BJ (cell line): Measurements from ENCODE around the gene OPA3. TPM values are rescaled to one million over a fixed set of nuclear protein-coding genes. Genes with fewer than 3 reads are reported as not detected.

Source experiments
- CTCF ChIA-PET: fragments of 350-600 bp; formaldehyde crosslinking; extraction: SDS; loops from one replicate; lab custom pipeline; 2021; ENCODE audit warnings: antibody characterized with exemption, inconsistent platforms; lab: Yijun Ruan, JAX
- POLR2A ChIA-PET: fragments of 300-600 bp; sonication (Branson Sonifier 250); formaldehyde crosslinking; extraction: SDS; loops from one replicate; lab custom pipeline; 2021; ENCODE audit warnings: antibody characterized with exemption; lab: Charles Lee
- DNase-seq: peaks from one replicate; pipeline ENCODE4 v3.0.0-alpha.2; 2011; ENCODE audit warnings: low read depth
- H3K27me3 ChIP-seq: 2 replicates; pipeline ENCODE4 v1.6.0; 2011; ENCODE audit warnings: low read length; ENCODE audit not compliant: control insufficient read depth, insufficient read depth
- H3K36me3 ChIP-seq: 2 replicates; pipeline ENCODE4 v1.5.1; 2011; ENCODE audit warnings: low read length; ENCODE audit not compliant: control insufficient read depth, insufficient read depth
- H3K4me3 ChIP-seq: 2 replicates; pipeline ENCODE4 v1.5.1; 2011; ENCODE audit warnings: low read depth, mild to moderate bottlenecking, control low read depth, low read length
- CTCF ChIP-seq: IDR thresholded peaks from 2 replicates; pipeline ENCODE4 v1.5.1; 2011; ENCODE audit warnings: low read depth, mild to moderate bottlenecking, control low read depth, inconsistent platforms, low read length, moderate library complexity; ENCODE audit not compliant: insufficient read depth
- polyA plus RNA-seq: library from polyadenylated mRNA; depleted of rRNA; stranded (reverse); fragments of >200 nt; gene quantifications from 2 replicates; pipeline ENCODE4 v1.2.3, GENCODE V29; 2011

OPA3 gene
- polyA plus RNA-seq, 1 experiment: 15.1 TPM

GRCh38 chr19:45567609-45568008 lies 17.0 kb downstream of the OPA3 start:
- CTCF ChIA-PET: interaction anchor here (0.8 to 3.1 kb wide), 3 partner anchors 10 to 82 kb away, joined by 3 to 14 read pairs (median 3); no protein-coding TSS in a partner anchor
- H3K4me3 ChIP-seq: no peak overlapping the region
- POLR2A ChIA-PET: interaction anchor here (0.6 kb wide), 1 partner anchor 43 kb away, joined by 4 read pairs; no protein-coding TSS in a partner anchor
- H3K36me3 ChIP-seq: no peaks in the 10 kb centered on the region
- no peak for TF ChIP-seq CTCF
- no peak for DNase-seq
- no peaks in the 10 kb centered on the region for H3K27me3 ChIP-seq

GRCh38 chr19:45564131-45564780 lies 20.3 kb downstream of the OPA3 start:
- no peak for TF ChIP-seq CTCF
- CTCF ChIA-PET: interaction anchor here (1.2 kb wide), 1 partner anchor 78 kb away, joined by 5 read pairs; no protein-coding TSS in a partner anchor
- H3K27me3 ChIP-seq: no peaks in the 10 kb centered on the region

GRCh38 chr19:45560686-45561085 lies 23.9 kb downstream of the OPA3 start:
- ChIA-PET CTCF (interaction anchor here (1.1 to 1.3 kb wide), 3 partner anchors 40 to 121 kb away, joined by 3 to 4 read pairs (median 4); no protein-coding TSS in a partner anchor), POLR2A (no interaction called here)
- no peaks in the 10 kb centered on the region for H3K27me3 ChIP-seq
- no peak for TF ChIP-seq CTCF
- H3K36me3 ChIP-seq: no peaks in the 10 kb centered on the region
- no peak for DNase-seq
- no peak overlapping the region for H3K4me3 ChIP-seq

More at GRCh38 chr19:45564131-45564780, 20.3 kb downstream of the OPA3 start:
- Histone ChIP-seq H3K36me3 (no peaks in the 10 kb centered on the region), H3K4me3 (no peak overlapping the region)
- DNase-seq: no peak
- POLR2A ChIA-PET: no interaction called here

GRCh38 chr19:45560038-45560437 lies 24.6 kb downstream of the OPA3 start:
- DNase-seq: no peak
- POLR2A ChIA-PET: no interaction called here
- H3K4me3 ChIP-seq: no peak overlapping the region
- TF ChIP-seq CTCF: no peak
- H3K36me3 ChIP-seq: no peaks in the 10 kb centered on the region
- CTCF ChIA-PET: interaction anchor here (0.6 to 1.3 kb wide), 5 partner anchors 15 to 121 kb away, joined by 3 to 4 read pairs (median 4); no protein-coding TSS in a partner anchor
- no peaks in the 10 kb centered on the region for H3K27me3 ChIP-seq

- Histone ChIP-seq H3K4me3 (no peak overlapping the region), H3K27me3 (no peaks in the 10 kb centered on the region), H3K36me3 (no peaks in the 10 kb centered on the region)
- ChIA-PET CTCF (interaction anchor here (0.5 to 2.5 kb wide), 10 partner anchors 9 to 119 kb away, joined by 3 to 14 read pairs (median 6); no protein-coding TSS in a partner anchor), POLR2A (interaction anchor here (0.6 kb wide), 1 partner anchor 23 kb away, joined by 3 read pairs; no protein-coding TSS in a partner anchor)
- DNase-seq: no peak
- peak; percentile 76 for TF ChIP-seq CTCF
Observed at GRCh38 chr19:45558399-45558878, 26.2 kb downstream of the OPA3 start.
